Dendritic cell treated with granulocyte-macrophage colony-stimulating factor and Interleukin-4, amounts not matched to agents 40 ng/mL and 50 ng/mL, for 4 days (primary cell): ENCODE data around the gene JMJD7.

Experiments
- H3K27ac Mint-ChIP-seq: one replicate; pipeline ENCODE4 v1.8.0; 2022; ENCODE audit warnings: mild to moderate bottlenecking, mixed read lengths
- H3K27me3 Mint-ChIP-seq: one replicate; pipeline ENCODE4 v1.8.0; 2022; ENCODE audit warnings: mild to moderate bottlenecking, mixed read lengths
- H3K36me3 Mint-ChIP-seq: one replicate; pipeline ENCODE4 v1.8.0; 2022; ENCODE audit warnings: low read depth, mixed read lengths
- H3K4me1 Mint-ChIP-seq: one replicate; pipeline ENCODE4 v1.8.0; 2022; ENCODE audit warnings: low read depth, mixed read lengths
- H3K4me3 Mint-ChIP-seq: one replicate; pipeline ENCODE4 v1.8.0; 2022; ENCODE audit warnings: mild to moderate bottlenecking, moderate library complexity, mixed read lengths
- H3K9me3 Mint-ChIP-seq: one replicate; pipeline ENCODE4 v1.8.0; 2022; ENCODE audit warnings: mixed read lengths
- intact Hi-C: fragments of 100-400 bp; cut with micrococcal nuclease; formaldehyde crosslinking; loops from one replicate; pipeline ENCODE4 v1.15.0; 2022

Gene JMJD7

GRCh38 chr15:41849861-41850260, 22.0 kb downstream of the JMJD7 start:
- Mint-ChIP-seq H3K4me1 (no peaks in the 10 kb centered on the region), H3K36me3 (peaks cover 53% of the 10 kb centered on the region), H3K27me3 (peaks cover 6% of the 10 kb centered on the region), H3K9me3 (no peaks in the 10 kb centered on the region), H3K27ac (no peak overlapping the region), H3K4me3 (no peak overlapping the region)
- intact Hi-C loops = no loop called here

DNA sequence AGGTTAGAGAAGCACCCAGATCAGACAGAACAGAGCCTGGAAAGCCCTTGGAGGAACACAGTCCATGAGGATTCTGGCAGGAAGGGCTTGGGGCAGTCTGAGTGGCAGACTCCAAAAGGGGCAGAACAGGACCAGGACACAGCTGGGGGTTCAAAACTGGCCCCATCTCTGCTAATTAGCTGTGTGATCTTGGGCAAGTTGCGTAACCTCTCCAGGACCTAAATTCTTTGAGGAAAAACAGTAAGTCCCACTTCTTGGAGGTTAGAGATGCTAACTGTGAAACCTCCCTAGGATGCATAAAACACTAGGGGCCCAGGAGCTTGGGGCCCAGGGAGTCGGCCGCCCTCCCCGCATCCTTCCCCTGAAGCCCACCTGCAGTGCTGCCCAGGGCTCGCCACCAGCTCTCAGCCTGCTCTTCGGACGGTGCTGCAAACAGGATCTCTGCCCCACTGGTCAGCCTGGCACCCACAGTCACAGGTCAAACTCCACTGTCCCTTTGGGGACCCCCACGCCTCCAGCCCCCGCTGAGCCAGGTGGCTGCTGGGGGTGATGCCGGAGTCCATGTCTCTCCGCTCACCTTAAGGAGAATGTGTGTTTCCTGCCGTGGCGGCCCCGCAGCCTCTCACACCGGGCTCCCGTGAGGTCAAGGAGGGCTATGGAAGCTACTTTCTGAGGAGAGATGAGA, 22.7 kb downstream of the JMJD7 start:
- no peaks in the 10 kb centered on the region for H3K4me1 Mint-ChIP-seq
- H3K9me3 Mint-ChIP-seq = no peaks in the 10 kb centered on the region
- H3K36me3 Mint-ChIP-seq = peaks cover 52% of the 10 kb centered on the region
- H3K4me3 Mint-ChIP-seq = no peak overlapping the region
- no peak overlapping the region for H3K27ac Mint-ChIP-seq
- intact Hi-C loops = no loop called here
- peaks cover 6% of the 10 kb centered on the region for H3K27me3 Mint-ChIP-seq

DNA sequence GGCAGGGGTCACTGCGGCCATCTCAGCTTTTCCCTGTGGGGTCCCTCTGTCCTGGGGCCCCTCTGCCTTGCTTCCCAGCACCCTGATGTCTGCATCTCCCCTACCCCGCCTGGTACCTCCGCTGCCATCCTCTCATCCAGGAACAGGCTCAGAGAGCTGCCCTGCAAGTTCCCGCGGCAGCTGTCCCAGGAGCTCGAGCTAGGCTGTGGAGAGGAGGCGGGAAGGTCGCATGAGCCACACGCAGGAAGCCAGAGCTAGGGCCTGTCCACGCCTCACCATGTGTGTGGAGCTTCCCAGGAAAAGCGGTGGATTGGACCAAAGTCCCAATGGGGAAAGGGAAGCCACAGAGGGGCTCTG, 23.3 kb downstream of the JMJD7 start:
- intact Hi-C loops = no loop called here
- H3K27ac Mint-ChIP-seq = no peak overlapping the region
- H3K9me3 Mint-ChIP-seq = no peaks in the 10 kb centered on the region
- H3K36me3 Mint-ChIP-seq = peaks cover 46% of the 10 kb centered on the region
- H3K27me3 Mint-ChIP-seq = peaks cover 6% of the 10 kb centered on the region
- H3K4me3 Mint-ChIP-seq = no peak overlapping the region
- no peaks in the 10 kb centered on the region for H3K4me1 Mint-ChIP-seq

DNA sequence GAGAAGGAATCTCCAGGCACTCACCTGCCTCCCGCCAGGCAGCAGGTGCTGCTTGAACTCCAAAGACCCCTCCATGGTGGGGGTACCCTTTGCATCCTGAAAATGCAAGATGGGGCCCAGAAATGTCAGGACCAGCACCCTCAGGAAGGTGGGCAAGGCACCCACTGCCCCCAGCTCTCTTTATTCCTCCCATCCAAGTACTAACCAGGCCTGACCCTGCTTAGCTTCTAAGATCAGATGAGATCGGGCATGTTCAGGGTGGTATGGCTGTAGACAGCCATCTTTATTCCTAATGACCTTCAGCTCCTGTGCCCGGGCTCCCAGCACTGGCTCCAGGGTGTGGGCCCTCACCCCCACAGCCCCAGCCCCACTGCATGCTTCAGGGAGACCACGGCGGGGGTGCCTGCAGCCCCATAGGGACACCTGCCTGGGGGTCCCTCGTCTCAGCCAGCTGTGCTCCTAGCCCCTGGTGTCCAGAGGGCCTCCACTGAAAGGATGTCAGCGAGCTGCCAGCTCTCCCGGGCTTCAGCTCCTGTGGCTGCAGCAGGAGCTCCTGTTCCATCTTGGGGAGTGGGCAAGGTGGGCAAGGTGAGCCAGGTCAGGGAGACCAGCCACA, 24.0 kb downstream of the JMJD7 start:
- Mint-ChIP-seq H3K4me3 (no peak overlapping the region), H3K27me3 (peaks cover 6% of the 10 kb centered on the region), H3K9me3 (no peaks in the 10 kb centered on the region), H3K36me3 (peaks cover 43% of the 10 kb centered on the region), H3K4me1 (no peaks in the 10 kb centered on the region), H3K27ac (no peak overlapping the region)
- intact Hi-C loops = no loop called here

GRCh38 chr15:41852736-41853590, 25.1 kb downstream of the JMJD7 start:
- Mint-ChIP-seq H3K27ac (no peak overlapping the region), H3K4me1 (no peaks in the 10 kb centered on the region), H3K36me3 (peaks cover 33% of the 10 kb centered on the region), H3K9me3 (no peaks in the 10 kb centered on the region), H3K27me3 (peaks cover 6% of the 10 kb centered on the region), H3K4me3 (no peak overlapping the region)
- intact Hi-C loops = no loop called here

DNA sequence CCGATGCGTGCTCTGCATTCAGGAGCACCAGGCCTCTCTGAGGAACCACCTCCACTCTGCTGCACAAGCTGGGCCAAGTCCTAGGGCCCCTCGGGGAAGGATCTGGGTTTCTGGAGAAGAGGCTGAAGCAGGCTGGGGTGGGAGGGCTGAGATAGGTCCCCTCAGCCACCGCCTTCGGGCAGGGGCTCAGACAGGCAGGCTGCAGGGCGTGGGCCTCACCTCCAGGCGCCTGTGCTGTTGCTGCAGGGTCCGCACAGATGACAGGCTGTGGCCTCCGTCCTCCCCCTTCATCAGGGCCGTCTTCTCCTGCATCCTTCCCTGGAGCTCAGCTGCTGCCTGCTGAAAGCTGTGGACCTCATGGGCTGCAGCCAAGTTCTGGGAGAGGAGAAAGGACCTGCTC, 25.9 kb downstream of the JMJD7 start:
- no peak overlapping the region for H3K27ac Mint-ChIP-seq
- intact Hi-C loops = no loop called here
- no peak overlapping the region for H3K4me3 Mint-ChIP-seq
- H3K4me1 Mint-ChIP-seq = no peaks in the 10 kb centered on the region
- no peaks in the 10 kb centered on the region for H3K9me3 Mint-ChIP-seq
- H3K36me3 Mint-ChIP-seq = peaks cover 24% of the 10 kb centered on the region
- H3K27me3 Mint-ChIP-seq = peaks cover 6% of the 10 kb centered on the region

GRCh38 chr15:41854443-41854842, 26.6 kb downstream of the JMJD7 start:
- H3K4me1 Mint-ChIP-seq = no peaks in the 10 kb centered on the region
- H3K27me3 Mint-ChIP-seq = peaks cover 6% of the 10 kb centered on the region
- peaks cover 18% of the 10 kb centered on the region for H3K36me3 Mint-ChIP-seq
- intact Hi-C loops = no loop called here
- H3K27ac Mint-ChIP-seq = no peak overlapping the region
- H3K9me3 Mint-ChIP-seq = no peaks in the 10 kb centered on the region
- no peak overlapping the region for H3K4me3 Mint-ChIP-seq

DNA sequence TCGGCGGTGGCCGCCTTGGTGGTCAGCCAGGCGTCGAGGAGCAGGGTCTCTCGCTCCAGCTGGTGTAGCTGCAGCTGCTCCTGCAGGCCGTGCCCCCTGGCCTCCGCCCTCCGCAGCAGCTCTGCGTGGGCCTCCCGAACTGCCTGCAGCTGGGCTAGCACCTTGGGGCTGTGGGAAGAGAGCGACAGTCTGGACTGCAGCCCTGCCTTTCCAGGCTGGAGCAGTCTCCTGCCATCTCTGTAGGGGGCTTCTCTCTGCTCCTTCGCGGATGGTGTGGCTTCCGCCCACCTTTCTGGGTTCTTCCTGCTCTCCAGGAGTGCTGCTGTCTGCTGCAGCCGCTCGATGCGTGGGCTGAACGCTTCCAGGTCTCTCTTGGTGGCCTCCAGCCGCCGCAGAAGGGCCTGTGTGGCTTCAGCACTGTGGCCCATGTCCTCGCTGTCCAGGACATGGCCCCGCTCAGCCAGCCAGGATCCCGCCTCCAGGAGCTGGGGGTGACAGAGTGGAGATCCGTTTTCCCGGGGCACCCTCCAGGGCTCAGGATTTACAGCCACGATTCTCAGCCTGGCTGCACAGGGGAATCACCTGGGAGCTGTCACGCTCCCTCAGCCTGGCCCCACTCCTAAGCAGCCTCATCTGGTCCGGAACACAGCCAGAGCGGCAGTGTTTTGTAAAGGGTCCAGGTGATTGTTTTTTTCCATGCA, 27.5 kb downstream of the JMJD7 start:
- no peak overlapping the region for H3K4me3 Mint-ChIP-seq
- intact Hi-C loops = no loop called here
- no peak overlapping the region for H3K27ac Mint-ChIP-seq
- peaks cover 6% of the 10 kb centered on the region for H3K4me1 Mint-ChIP-seq
- peaks cover 14% of the 10 kb centered on the region for H3K36me3 Mint-ChIP-seq
- no peaks in the 10 kb centered on the region for H3K9me3 Mint-ChIP-seq
- H3K27me3 Mint-ChIP-seq = peaks cover 6% of the 10 kb centered on the region

DNA sequence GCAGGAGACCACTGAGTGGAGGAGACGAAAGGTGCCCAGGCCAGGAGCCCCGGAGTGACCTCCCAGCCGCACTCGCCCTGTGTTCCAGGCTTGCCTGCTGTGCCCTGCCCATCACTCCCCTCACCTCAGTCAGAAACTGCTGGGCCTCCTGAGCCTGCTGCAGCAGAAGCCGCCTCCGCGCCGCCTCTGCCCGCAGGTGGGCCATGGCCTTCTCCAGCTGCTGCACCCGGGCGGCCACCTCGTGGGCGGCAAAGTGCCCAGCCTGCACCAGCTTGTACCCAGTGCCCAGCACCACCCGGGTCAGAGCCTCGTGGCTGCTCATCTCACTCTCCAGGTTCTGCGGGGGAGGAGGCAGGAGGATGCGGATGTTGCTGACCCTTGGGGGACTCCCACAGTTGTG, 28.4 kb downstream of the JMJD7 start:
- peaks cover 12% of the 10 kb centered on the region for H3K4me1 Mint-ChIP-seq
- intact Hi-C loops = no loop called here
- H3K27me3 Mint-ChIP-seq = peaks cover 5% of the 10 kb centered on the region

DNA sequence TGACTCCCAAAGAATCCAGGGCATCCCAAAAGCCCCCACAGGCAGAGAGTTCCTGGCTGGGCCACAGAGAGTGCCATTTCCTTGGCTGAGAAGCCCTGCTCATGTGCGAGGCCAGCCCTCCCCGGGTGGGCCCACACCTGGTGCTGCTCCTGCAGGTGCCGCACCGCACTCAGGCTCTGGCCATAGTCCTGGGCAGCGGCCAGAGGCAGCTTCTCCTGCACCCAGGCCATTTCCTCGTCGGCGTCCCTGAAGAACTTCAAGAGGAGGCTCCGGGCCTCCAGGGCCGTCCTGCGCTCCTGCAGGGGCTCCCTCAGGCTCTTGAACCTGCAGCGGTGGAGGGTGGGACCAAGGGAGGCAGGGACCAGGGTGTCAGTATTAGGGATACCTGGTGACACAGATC, 28.8 kb downstream of the JMJD7 start:
- intact Hi-C loops = no loop called here
- Mint-ChIP-seq H3K27me3 (peaks cover 3% of the 10 kb centered on the region), H3K4me1 (peaks cover 12% of the 10 kb centered on the region), H3K4me3 (no peak overlapping the region), H3K9me3 (no peaks in the 10 kb centered on the region), H3K27ac (no peak overlapping the region), H3K36me3 (peaks cover 14% of the 10 kb centered on the region)

More for the DNA sequence above, 28.4 kb downstream of the JMJD7 start:
- H3K4me3 Mint-ChIP-seq = no peak overlapping the region
- H3K9me3 Mint-ChIP-seq = no peaks in the 10 kb centered on the region
- peaks cover 14% of the 10 kb centered on the region for H3K36me3 Mint-ChIP-seq
- no peak overlapping the region for H3K27ac Mint-ChIP-seq

DNA sequence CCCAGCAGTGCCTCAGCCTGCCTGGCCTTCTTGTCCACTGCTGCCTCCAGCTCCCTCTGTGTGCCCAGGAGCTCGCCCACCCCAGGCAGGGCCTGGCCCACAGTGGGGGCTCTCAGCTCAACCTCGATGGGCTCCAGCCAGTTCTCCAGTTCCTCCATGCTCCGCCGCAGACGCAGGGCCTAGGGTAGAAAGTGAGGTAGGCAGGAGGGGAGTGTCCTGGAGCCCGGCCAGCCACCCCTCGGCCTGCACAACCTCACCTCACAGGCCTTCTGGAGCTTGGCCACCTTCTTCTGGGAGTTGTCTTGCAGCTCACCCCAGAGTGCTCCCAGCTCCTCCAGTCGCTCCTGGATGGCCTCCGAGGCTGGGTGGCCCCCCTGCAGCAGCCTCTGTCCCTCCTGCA, 29.4 kb downstream of the JMJD7 start:
- Mint-ChIP-seq H3K27me3 (peaks cover 2% of the 10 kb centered on the region), H3K4me3 (no peak overlapping the region), H3K27ac (no peak overlapping the region), H3K4me1 (peaks cover 12% of the 10 kb centered on the region), H3K36me3 (peaks cover 14% of the 10 kb centered on the region), H3K9me3 (no peaks in the 10 kb centered on the region)
- intact Hi-C loops = no loop called here

- H3K27ac Mint-ChIP-seq = no peak overlapping the region
These were observed 30.9 kb downstream of the JMJD7 start for GRCh38 chr15:41858756-41859155.

GRCh38 chr15:41860049-41860828, 32.3 kb downstream of the JMJD7 start:
- H3K27ac Mint-ChIP-seq = no peak overlapping the region
- no peaks in the 10 kb centered on the region for H3K9me3 Mint-ChIP-seq
- H3K4me1 Mint-ChIP-seq = peaks cover 12% of the 10 kb centered on the region
- H3K4me3 Mint-ChIP-seq = no peak overlapping the region
- intact Hi-C loops = no loop called here
- peaks cover 16% of the 10 kb centered on the region for H3K36me3 Mint-ChIP-seq
- H3K27me3 Mint-ChIP-seq = peaks cover 2% of the 10 kb centered on the region

More at GRCh38 chr15:41858756-41859155, 30.9 kb downstream of the JMJD7 start:
- H3K4me1 Mint-ChIP-seq = peaks cover 12% of the 10 kb centered on the region
- intact Hi-C loops = no loop called here
- H3K27me3 Mint-ChIP-seq = peaks cover 2% of the 10 kb centered on the region
- no peaks in the 10 kb centered on the region for H3K9me3 Mint-ChIP-seq
- no peak overlapping the region for H3K4me3 Mint-ChIP-seq
- peaks cover 19% of the 10 kb centered on the region for H3K36me3 Mint-ChIP-seq
